A673 (cell line): ENCODE measurements around the gene TEX30. TPM values are rescaled to one million over a fixed set of nuclear protein-coding genes. Genes with fewer than 3 reads are reported as not detected.

Experiments
- BruUV-seq: library from RNA; stranded (reverse); fragments of 400-500 nt; replicated peaks from 2 replicates; lab custom pipeline; 2021; lab: Mats Ljungman, UMichigan
- CTCF ChIA-PET: fragments of 300-600 bp; sonication (Branson Sonifier 250); formaldehyde crosslinking; loops from one replicate; lab custom pipeline; 2022; ENCODE audit warnings: antibody characterized with exemption; lab: Charles Lee
- POLR2A ChIA-PET: fragments of 300-600 bp; sonication (Branson Sonifier 250); formaldehyde crosslinking; loops from one replicate; lab custom pipeline; 2022; ENCODE audit warnings: antibody characterized with exemption; ENCODE audit not compliant: low non-redundant PET; lab: Charles Lee
- DNase-seq: peaks from one replicate; pipeline ENCODE4 v3.0.0-alpha.2; 2015; ENCODE audit warnings: low spot score
- H3K27ac ChIP-seq: fragments of 200-600 bp; sonication (generic); 2 replicates; pipeline ENCODE4 v1.5.1; 2016; ENCODE audit warnings: mixed run types, low read depth, mild to moderate bottlenecking, mixed read lengths, antibody characterized with exemption, low read length; ENCODE audit not compliant: poor library complexity, severe bottlenecking
- H3K27me3 ChIP-seq: fragments of 200-600 bp; sonication (generic); replicated peaks from 2 replicates; pipeline ENCODE4 v1.6.1; 2017; ENCODE audit warnings: mixed run types, low read depth, mild to moderate bottlenecking, mixed read lengths, antibody characterized with exemption, low read length; ENCODE audit not compliant: insufficient read depth, poor library complexity
- H3K36me3 ChIP-seq: fragments of 200-600 bp; sonication (generic); 2 replicates; pipeline ENCODE4 v1.6.1; 2016; ENCODE audit warnings: mixed run types, mild to moderate bottlenecking, mixed read lengths, antibody characterized with exemption, low read length; ENCODE audit not compliant: insufficient read depth, poor library complexity, severe bottlenecking
- H3K4me1 ChIP-seq: fragments of 200-600 bp; sonication (generic); 2 replicates; pipeline ENCODE4 v1.6.1; 2017; ENCODE audit warnings: mixed run types, mild to moderate bottlenecking, mixed read lengths, antibody characterized with exemption, low read length; ENCODE audit not compliant: insufficient read depth, poor library complexity, severe bottlenecking
- H3K4me3 ChIP-seq: fragments of 200-600 bp; sonication (generic); 2 replicates; pipeline ENCODE4 v1.5.1; 2016; ENCODE audit warnings: low read depth, mixed run types, mild to moderate bottlenecking, mixed read lengths, low read length; ENCODE audit not compliant: poor library complexity, severe bottlenecking
- H3K9me3 ChIP-seq: fragments of 200-600 bp; sonication (generic); 2 replicates; pipeline ENCODE4 v1.6.1; 2016; ENCODE audit warnings: mixed run types, low read depth, mild to moderate bottlenecking, mixed read lengths, antibody characterized with exemption, low read length; ENCODE audit not compliant: poor library complexity, severe bottlenecking
- CTCF ChIP-seq: fragments of 300-800, 200-600 bp; sonication (generic); conservative IDR thresholded peaks from 2 replicates; pipeline ENCODE4 v1.5.1; 2017; ENCODE audit warnings: low read depth, mild to moderate bottlenecking, antibody characterized with exemption, low read length, moderate library complexity, mixed read lengths
- EZH2 ChIP-seq: fragments of 200-600 bp; sonication (generic); IDR thresholded peaks from 2 replicates; pipeline ENCODE4 v1.6.1; 2017; ENCODE audit warnings: borderline replicate concordance, low read depth, mild to moderate bottlenecking, mixed read lengths, antibody characterized with exemption, low read length; ENCODE audit not compliant: poor library complexity, severe bottlenecking
- intact Hi-C: fragments of 100-400 bp; cut with micrococcal nuclease; formaldehyde crosslinking; loops from one replicate; pipeline ENCODE4 v1.10.0; 2022; ENCODE audit not compliant: unreplicated experiment
- total RNA-seq: library from RNA; stranded (reverse); gene quantifications from 2 replicates; pipeline ENCODE4 v1.2.3, GENCODE V29; 2021

TEX30 gene
- total RNA-seq, 1 experiment from 2014 or later, result 44.1 TPM

DNA sequence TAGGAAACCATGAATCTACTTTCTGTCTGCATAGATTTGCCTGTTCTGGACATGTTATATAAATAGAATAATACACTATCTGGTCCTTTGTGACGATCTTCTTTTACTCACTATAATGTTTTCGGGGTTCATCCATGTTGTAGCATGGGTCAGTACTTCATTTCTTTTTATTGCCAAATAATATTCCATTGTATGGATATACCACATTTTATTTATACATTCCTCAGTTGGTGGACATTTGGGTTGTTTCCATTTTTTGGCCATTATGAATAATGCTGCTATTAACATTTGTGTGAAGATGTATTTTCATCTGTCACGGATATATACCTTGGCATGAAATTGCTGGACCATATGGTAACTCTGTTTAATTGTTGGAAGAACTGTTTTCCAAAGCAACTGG, 32.1 kb upstream of the TEX30 start:
- no peak for TF ChIP-seq CTCF
- TF ChIP-seq EZH2, result no peak
- ChIA-PET CTCF (no interaction called here), POLR2A (no interaction called here)
- Histone ChIP-seq H3K27me3 (no peaks in the 10 kb centered on the region), H3K27ac (no peak overlapping the region), H3K9me3 (peaks cover under 1% of the 10 kb centered on the region), H3K4me1 (peaks cover 10% of the 10 kb centered on the region), H3K36me3 (peaks cover 3% of the 10 kb centered on the region), H3K4me3 (no peak overlapping the region)
- BruUV-seq, result no TSS peak
- intact Hi-C loops, result no loop called here
- no peak for DNase-seq

DNA sequence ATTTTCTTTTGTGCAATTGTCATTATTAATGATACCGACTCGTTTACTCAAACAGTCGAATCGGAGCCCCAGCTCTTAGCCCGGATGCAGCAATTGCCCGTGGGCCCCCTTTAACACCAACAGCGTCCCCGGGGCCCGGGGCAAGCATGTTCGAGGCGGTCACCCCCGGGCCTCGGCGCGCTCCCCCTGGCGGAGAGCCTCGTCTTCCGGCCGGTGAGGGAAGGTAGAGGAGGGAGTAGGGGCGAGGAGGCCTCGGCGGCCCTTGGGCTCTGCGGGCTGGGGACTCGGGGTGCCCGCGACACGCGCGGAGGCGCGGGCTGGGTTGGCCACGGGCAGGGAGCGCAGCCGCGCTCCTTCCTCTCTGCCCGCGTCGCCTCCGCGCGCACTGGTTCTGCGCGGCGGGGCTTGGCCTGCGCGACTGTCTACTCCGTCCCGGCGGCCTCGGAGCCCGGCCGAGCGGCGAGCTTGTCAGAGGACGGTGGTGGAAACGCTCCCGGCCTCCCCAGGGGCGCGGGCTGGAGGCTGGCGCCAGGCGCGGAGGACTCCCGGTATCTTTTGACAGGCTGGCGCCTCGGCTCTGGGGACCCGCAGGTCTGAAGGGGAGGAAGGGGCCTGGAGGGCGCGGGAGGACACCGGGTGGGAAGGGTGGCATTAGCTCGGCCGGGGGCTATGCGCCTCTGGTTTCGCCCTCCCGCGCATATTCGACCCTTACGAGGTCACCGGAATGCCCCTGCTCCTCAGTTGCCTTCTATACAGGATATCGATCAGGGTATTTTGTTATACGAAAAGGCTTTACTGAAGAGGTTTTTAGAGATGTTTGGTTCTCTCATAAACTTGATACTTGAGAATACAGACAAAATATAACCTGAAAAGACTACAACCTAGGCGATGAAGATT, 26.8 kb upstream of the TEX30 start:
- H3K27me3 ChIP-seq, result no peaks in the 10 kb centered on the region
- peak overlapping the region; percentile 84 for H3K27ac ChIP-seq
- no TSS peak for BruUV-seq
- ChIA-PET CTCF (interaction anchor here (1.5 kb wide), 1 partner anchor 45 kb away, joined by 6 read pairs; the partner anchor contains the start of gene ERCC5), POLR2A (no interaction called here)
- peak; percentile 92 for DNase-seq
- peak overlapping the region; percentile 75 for H3K4me3 ChIP-seq
- peaks cover 16% of the 10 kb centered on the region for H3K4me1 ChIP-seq
- no peaks in the 10 kb centered on the region for H3K9me3 ChIP-seq
- peaks cover under 1% of the 10 kb centered on the region for H3K36me3 ChIP-seq
- TF ChIP-seq CTCF (peak; percentile 79), EZH2 (no peak)
- intact Hi-C loops, result no loop called here

GRCh38 chr13:102799426-102800144, 26.0 kb upstream of the TEX30 start:
- BruUV-seq, result no TSS peak
- ChIA-PET CTCF (interaction anchor here (1.5 kb wide), 1 partner anchor 46 kb away, joined by 6 read pairs; the partner anchor contains the start of gene ERCC5), POLR2A (no interaction called here)
- intact Hi-C loops, result loop anchor here (1.0 to 2.0 kb wide), 2 partner anchors 27 to 47 kb away; partner anchors contain the start of gene ERCC5
- H3K36me3 ChIP-seq, result no peaks in the 10 kb centered on the region
- H3K4me3 ChIP-seq, result peak overlapping the region; percentile 75
- no peaks in the 10 kb centered on the region for H3K9me3 ChIP-seq
- peak overlapping the region; percentile 84 for H3K27ac ChIP-seq
- no peak for DNase-seq
- H3K27me3 ChIP-seq, result no peaks in the 10 kb centered on the region
- H3K4me1 ChIP-seq, result peaks cover 16% of the 10 kb centered on the region
- TF ChIP-seq EZH2 (no peak), CTCF (no peak)
